ENCODE results near the gene HMGCR. TPM values are rescaled to one million over a fixed set of nuclear protein-coding genes. Genes with fewer than 3 reads are reported as not detected.

The HMGCR gene
- total and polyA plus RNA-seq, 9 donors: 8.3 to 269 (median 19.3) TPM

GRCh38 chr5:75335486-75335885 is 1.5 kb upstream of the HMGCR start:
- H3K27me3 ChIP-seq: no peaks in the 10 kb centered on the region
- H3K27ac ChIP-seq: no peak overlapping the region
- TF ChIP-seq EP300 (IDR thresholded peaks at IDR 0.05) (no peak), POLR2A (IDR thresholded peaks at IDR 0.05) (no peak), CTCF (IDR thresholded peaks at IDR 0.05) (no peak)
- intact Hi-C loops (cut with DNase I): loop anchor here in 1 of 4 donors (10.0 kb wide), 1 partner anchor 179 kb away; the partner anchor contains the start of genes CERT1 and POLK
- H3K4me3 ChIP-seq: no peak overlapping the region
- H3K9me3 ChIP-seq: no peaks in the 10 kb centered on the region
- no peaks in the 10 kb centered on the region for H3K36me3 ChIP-seq
- no peaks in the 10 kb centered on the region for H3K4me1 ChIP-seq (ENCODE audit: insufficient read depth)
- DNase-seq: no peak
- WGBS, 3 donors: 73 to 84% (median 81%) methylated on average over 2 of the region's 2 CpGs

- Histone ChIP-seq H3K27ac (peak overlapping the region in 1 of 2 donors; percentile 61), H3K9me3 (no peaks in the 10 kb centered on the region), H3K27me3 (no peaks in the 10 kb centered on the region), H3K4me3 (peak overlapping the region; percentile 95), H3K36me3 (no peaks in the 10 kb centered on the region), H3K4me1 (ENCODE audit: insufficient read depth) (peaks cover 1% of the 10 kb centered on the region)
- peak in 1 of 5 donors; percentile 36 for DNase-seq
- whole genome bisulfite sequencing, 3 donors: 5 to 7% (median 7%) methylated on average over 12 of the region's 12 CpGs
- no peak for TF ChIP-seq POLR2A (IDR thresholded peaks at IDR 0.05)
- TF ChIP-seq CTCF (IDR thresholded peaks at IDR 0.05): peak in 1 of 3 donors; percentile 16
- intact Hi-C loops (cut with DNase I): loop anchor here in 1 of 4 donors (10.0 kb wide), 1 partner anchor 179 kb away; the partner anchor contains the start of genes CERT1 and POLK
Measured at GRCh38 chr5:75335952-75336614, 937 bp upstream of the HMGCR start.

GRCh38 chr5:75337366-75338021 is 474 bp downstream of the HMGCR start:
- WGBS, 3 donors: 0 to 1% (median 0%) methylated on average over 41 to 50 of the region's 50 CpGs
- Histone ChIP-seq H3K9me3 (no peaks in the 10 kb centered on the region), H3K36me3 (no peaks in the 10 kb centered on the region), H3K4me1 (ENCODE audit: insufficient read depth) (peaks cover 1% of the 10 kb centered on the region), H3K4me3 (peak overlapping the region; percentile 95), H3K27me3 (no peaks in the 10 kb centered on the region), H3K27ac (peak overlapping the region; percentile 35 to 82)
- TF ChIP-seq POLR2A (IDR thresholded peaks at IDR 0.05): no peak
- TF ChIP-seq CTCF (IDR thresholded peaks at IDR 0.05): no peak
- no peak for TF ChIP-seq EP300 (IDR thresholded peaks at IDR 0.05)
- intact Hi-C loops (cut with DNase I): loop anchor here in 1 of 4 donors (10.0 kb wide), 1 partner anchor 177 kb away; the partner anchor contains the start of genes CERT1 and POLK
- peak in 1 of 5 donors; percentile 63 for DNase-seq

GRCh38 chr5:75338408-75338807 is 1.4 kb downstream of the HMGCR start:
- Histone ChIP-seq H3K27ac (no peak overlapping the region), H3K9me3 (no peaks in the 10 kb centered on the region), H3K4me3 (peak overlapping the region; percentile 95), H3K27me3 (no peaks in the 10 kb centered on the region), H3K36me3 (no peaks in the 10 kb centered on the region), H3K4me1 (ENCODE audit: insufficient read depth) (peaks cover 1% of the 10 kb centered on the region)
- no peak for TF ChIP-seq EP300 (IDR thresholded peaks at IDR 0.05)
- no peak for TF ChIP-seq POLR2A (IDR thresholded peaks at IDR 0.05)
- no peak for TF ChIP-seq CTCF (IDR thresholded peaks at IDR 0.05)
- intact Hi-C loops (cut with DNase I): loop anchor here in 1 of 4 donors (10.0 kb wide), 1 partner anchor 176 kb away; the partner anchor contains the start of genes CERT1 and POLK
- DNase-seq: no peak
- 42 to 56% (median 44%) methylated on average over 2 of the region's 2 CpGs for WGBS, 3 donors

Data from ovary (tissue), 9 donors.